Iris pigment epithelial cell (primary cell): ENCODE results near the gene CATSPER1.

Experiments
- DNase-seq: peaks from one replicate; pipeline ENCODE4 v3.0.0-alpha.2; 2011; ENCODE audit warnings: low read depth

CATSPER1 gene

DNA sequence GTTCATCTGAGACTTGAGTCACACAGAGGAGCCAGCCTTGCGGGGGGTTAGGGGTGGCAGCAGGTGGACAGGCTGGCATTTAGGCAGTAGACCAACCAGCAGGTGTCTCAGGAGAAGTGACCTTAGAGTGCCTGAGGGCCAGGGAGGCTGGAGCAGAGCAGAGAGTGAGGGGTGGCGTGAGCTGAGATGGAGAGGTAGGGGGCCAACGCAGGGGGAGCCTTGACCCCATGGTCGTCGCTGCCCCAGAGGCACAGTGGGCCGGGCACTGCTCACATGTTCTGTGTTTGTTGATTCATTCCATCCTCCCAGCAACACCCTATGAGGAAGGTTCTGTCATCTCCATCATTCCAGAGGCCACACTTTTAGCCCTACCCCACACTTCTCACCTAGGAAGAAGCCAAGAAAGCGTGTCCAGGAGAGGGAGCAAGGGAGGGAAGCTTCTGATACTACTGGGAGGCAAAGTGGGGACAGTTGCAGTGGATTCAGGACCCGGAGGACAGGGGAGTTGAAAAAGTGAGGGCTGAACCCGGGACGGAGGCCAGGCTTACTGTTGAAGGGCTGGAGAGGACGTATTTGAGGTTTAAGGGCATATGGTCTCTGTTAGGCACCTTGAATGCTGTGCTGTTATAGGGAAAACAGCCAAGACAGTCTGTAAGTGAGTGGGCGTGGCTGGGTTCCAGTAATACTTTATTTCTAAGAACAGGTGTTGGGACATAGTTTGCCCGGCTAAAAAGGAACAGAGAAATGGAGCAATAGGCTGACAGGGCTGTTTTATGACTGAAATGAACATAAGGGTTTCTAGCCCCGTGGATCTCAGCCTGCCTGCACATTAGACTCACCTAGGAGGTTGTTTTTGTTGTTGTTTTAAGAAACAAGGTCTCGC is 57.4 kb downstream of the CATSPER1 start:
- DNase-seq = no peak

DNA sequence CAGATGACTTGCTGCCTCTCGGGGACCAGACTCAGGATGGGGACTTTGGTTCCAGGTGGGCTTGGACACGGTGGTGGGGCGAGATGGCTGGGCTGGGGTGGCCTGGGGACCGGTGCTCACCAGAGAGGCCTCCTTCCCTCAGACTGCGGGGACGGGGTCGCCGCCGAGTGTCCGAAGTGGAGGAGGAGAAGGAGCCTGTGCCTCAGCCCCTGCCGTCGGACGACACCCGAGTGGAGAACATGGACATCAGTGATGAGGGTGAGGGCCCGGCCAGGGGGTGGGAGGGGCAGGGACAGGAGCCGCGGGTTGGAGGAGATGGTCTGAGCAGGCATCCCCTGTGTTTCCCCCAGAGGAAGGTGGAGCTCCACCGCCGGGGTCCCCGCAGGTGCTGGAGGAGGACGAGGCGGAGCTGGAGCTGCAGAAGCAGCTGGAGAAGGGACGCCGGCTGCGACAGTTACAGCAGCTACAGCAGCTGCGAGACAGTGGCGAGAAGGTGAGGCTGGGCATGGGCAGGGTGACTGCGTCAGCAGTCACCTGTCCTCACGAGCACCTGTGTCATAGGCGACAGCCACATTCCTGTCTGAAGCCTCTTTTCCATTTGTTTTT is 58.8 kb downstream of the CATSPER1 start:
- no peak for DNase-seq
